Brain microvascular endothelial cell (primary cell): Measurements from ENCODE around the gene CD48.
"Not testable (repeated sequence)": the region's sequence is repeated elsewhere in the genome, so short reads cannot be mapped to it uniquely, and the experiment has no call there.

Experiments
- DNase-seq: peaks from one replicate; pipeline ENCODE4 v3.0.0-alpha.2; 2020
- H3K27ac ChIP-seq: fragments of 250-450 bp; sonication (Bioruptor Pico); 2 replicates; pipeline ENCODE4 v1.5.1; 2020; ENCODE audit warnings: mild to moderate bottlenecking, moderate library complexity
- H3K27me3 ChIP-seq: fragments of 250-450 bp; sonication (Bioruptor Pico); replicated peaks from 2 replicates; pipeline ENCODE4 v1.5.1; 2020; ENCODE audit warnings: mild to moderate bottlenecking
- H3K36me3 ChIP-seq: fragments of 250-450 bp; sonication (Bioruptor Pico); replicated peaks from 2 replicates; pipeline ENCODE4 v1.5.1; 2020; ENCODE audit warnings: mild to moderate bottlenecking
- H3K4me3 ChIP-seq: 2 replicates; pipeline ENCODE4 v1.5.1; 2011; ENCODE audit warnings: low read depth, mild to moderate bottlenecking, control low read depth, low read length, moderate library complexity
- in situ Hi-C: cut with HindIII; loops from 2 replicates; pipeline ENCODE4 v1.10.0; 2017; ENCODE audit warnings: low sequenced_read_pairs, low pct_ligation_motif_present
- TF ChIP-seq, protein P1 (sequence below): IDR thresholded peaks from 2 replicates; pipeline ENCODE4 v1.5.1; 2011; ENCODE audit warnings: low read depth, mild to moderate bottlenecking, moderate library complexity, low read length, control low read depth, inconsistent platforms; ENCODE audit errors: missing control alignments

CD48 gene

DNA sequence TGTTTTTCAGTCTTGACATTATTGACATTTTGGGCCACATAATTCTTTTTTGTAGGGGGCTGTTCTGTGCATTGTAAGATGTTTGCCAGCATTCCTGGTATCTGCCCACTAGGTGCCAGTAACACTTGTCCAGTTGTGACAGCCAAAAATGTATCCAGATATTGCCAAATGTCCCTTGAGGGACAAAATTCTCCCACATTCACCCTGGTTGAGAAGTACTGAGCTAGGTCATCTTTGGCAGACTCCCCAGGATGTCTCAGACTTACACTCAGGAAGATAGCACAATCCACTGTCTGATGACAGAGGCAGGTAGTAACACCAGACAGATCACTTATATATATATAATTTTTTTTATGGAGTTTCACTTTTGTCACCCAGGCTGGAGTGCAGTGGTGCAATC, 5.9 kb downstream of the CD48 start:
- TF ChIP-seq, protein P1, sequence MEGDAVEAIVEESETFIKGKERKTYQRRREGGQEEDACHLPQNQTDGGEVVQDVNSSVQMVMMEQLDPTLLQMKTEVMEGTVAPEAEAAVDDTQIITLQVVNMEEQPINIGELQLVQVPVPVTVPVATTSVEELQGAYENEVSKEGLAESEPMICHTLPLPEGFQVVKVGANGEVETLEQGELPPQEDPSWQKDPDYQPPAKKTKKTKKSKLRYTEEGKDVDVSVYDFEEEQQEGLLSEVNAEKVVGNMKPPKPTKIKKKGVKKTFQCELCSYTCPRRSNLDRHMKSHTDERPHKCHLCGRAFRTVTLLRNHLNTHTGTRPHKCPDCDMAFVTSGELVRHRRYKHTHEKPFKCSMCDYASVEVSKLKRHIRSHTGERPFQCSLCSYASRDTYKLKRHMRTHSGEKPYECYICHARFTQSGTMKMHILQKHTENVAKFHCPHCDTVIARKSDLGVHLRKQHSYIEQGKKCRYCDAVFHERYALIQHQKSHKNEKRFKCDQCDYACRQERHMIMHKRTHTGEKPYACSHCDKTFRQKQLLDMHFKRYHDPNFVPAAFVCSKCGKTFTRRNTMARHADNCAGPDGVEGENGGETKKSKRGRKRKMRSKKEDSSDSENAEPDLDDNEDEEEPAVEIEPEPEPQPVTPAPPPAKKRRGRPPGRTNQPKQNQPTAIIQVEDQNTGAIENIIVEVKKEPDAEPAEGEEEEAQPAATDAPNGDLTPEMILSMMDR: no peak
- in situ Hi-C loops: no loop called here
- DNase-seq: no peak
- no peaks in the 10 kb centered on the region for H3K36me3 ChIP-seq
- H3K4me3 ChIP-seq: no peak overlapping the region
- H3K27ac ChIP-seq: no peak overlapping the region
- no peaks in the 10 kb centered on the region for H3K27me3 ChIP-seq

- H3K27ac ChIP-seq, H3K27me3 ChIP-seq, in situ Hi-C loops, DNase-seq, H3K36me3 ChIP-seq, H3K4me3 ChIP-seq: not testable (repeated sequence)
These were observed 6.4 kb downstream of the CD48 start for GRCh38 chr1:160705212-160705621.

- H3K36me3 ChIP-seq: no peaks in the 10 kb centered on the region
- no peaks in the 10 kb centered on the region for H3K27me3 ChIP-seq
- H3K4me3 ChIP-seq: no peak overlapping the region
- TF ChIP-seq, protein P1: no peak
- no peak for DNase-seq
- no peak overlapping the region for H3K27ac ChIP-seq
- in situ Hi-C loops: no loop called here
These were observed 7.4 kb downstream of the CD48 start for GRCh38 chr1:160704250-160704649.

- DNase-seq: no peak
- no peaks in the 10 kb centered on the region for H3K36me3 ChIP-seq
- in situ Hi-C loops: no loop called here
- no peak overlapping the region for H3K4me3 ChIP-seq
- no peaks in the 10 kb centered on the region for H3K27me3 ChIP-seq
- H3K27ac ChIP-seq: no peak overlapping the region
- TF ChIP-seq, protein P1: no peak
These were observed 9.5 kb downstream of the CD48 start for GRCh38 chr1:160702100-160702499.

GRCh38 chr1:160692390-160692789, 19.2 kb downstream of the CD48 start:
- H3K27ac ChIP-seq, DNase-seq, H3K27me3 ChIP-seq, H3K36me3 ChIP-seq, H3K4me3 ChIP-seq, in situ Hi-C loops: not testable (repeated sequence)

GRCh38 chr1:160685266-160685665, 26.4 kb downstream of the CD48 start:
- H3K27me3 ChIP-seq: no peaks in the 10 kb centered on the region
- no peak overlapping the region for H3K27ac ChIP-seq
- H3K4me3 ChIP-seq: no peak overlapping the region
- H3K36me3 ChIP-seq: no peaks in the 10 kb centered on the region
- TF ChIP-seq, protein P1: no peak
- DNase-seq: no peak
- in situ Hi-C loops: no loop called here

DNA sequence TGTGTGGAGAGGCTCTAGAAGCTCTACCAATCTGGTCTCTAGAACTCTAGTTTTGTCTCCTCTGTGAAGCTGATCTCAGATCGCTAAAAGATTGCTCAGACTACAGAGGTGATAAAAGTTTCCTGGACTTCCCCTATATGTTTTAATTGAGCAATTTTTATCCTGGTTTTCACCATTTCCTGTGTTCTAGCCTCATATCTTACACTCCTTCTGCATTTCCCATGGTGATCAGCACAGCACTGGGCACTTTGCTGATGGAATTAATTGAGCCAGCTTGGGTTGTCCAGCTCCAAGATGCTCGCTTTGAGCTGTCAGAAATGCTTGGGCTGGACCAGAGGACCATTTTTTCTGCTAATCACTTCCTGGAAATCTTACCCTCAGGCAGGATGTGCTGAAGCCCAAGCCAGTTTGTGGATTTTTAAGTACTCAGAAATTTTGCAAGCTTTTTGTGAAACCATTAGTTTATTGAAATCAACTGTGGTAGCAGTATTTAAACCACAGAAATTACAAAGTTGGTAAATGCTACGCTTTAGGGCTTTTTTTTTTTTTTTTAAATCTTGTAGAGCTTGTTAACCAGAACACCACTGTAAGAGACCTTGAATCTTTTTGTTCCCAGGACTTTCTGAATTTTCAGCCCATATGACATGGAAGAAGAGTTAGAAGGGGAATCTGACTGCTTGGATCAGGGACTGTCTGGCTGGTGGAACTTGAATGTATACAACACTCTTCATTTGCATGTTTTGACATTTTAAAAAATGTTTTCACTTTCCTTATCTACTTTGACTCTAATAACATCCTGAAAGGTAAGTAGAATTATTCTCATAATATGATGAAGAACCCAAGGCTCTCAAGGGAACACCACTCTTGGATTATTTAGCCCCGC, 28.4 kb downstream of the CD48 start:
- in situ Hi-C loops: no loop called here
- Histone ChIP-seq H3K36me3 (no peaks in the 10 kb centered on the region), H3K27ac (no peak overlapping the region), H3K27me3 (no peaks in the 10 kb centered on the region), H3K4me3 (no peak overlapping the region)
- TF ChIP-seq, protein P1: no peak
- DNase-seq: no peak
